Astrocyte (in vitro differentiated cells and primary cell): ENCODE data around the gene ADGRD1.

ENCODE experiments used
- CTCF ChIP-seq: IDR thresholded peaks from 2 replicates; pipeline ENCODE4 v1.5.1; 2011; ENCODE audit warnings: low read depth, mild to moderate bottlenecking, inconsistent platforms, low read length, moderate library complexity; ENCODE audit not compliant: insufficient read depth
- EZH2 ChIP-seq: IDR thresholded peaks from 2 replicates; pipeline ENCODE4 v1.6.1; 2012; ENCODE audit warnings: mild to moderate bottlenecking, low read length, inconsistent platforms; ENCODE audit not compliant: insufficient read depth

GRCh38 chr12:131102493-131102931 is 148.8 kb downstream of the ADGRD1 start:
- TF ChIP-seq CTCF (no peak), EZH2 (no peak)
